NK-92 treated with Interleukin-12 subunit alpha and Interleukin-12 subunit beta, amount 100 ng/mL, for 24 hours (cell line): ENCODE measurements around the gene GABRA1.

Experiments
- DNase-seq: peaks from one replicate; lab custom pipeline; 2025; lab: John Stamatoyannopoulos, UW

Gene GABRA1

GRCh38 chr5:161847941-161848391 lies at the start of gene GABRA1:
TSS of gene GABRA1 (plus strand) at chr5:161848120. CDS start at chr5:161850811, 2,691 bp downstream.
- no peak for DNase-seq

GRCh38 chr5:161799316-161799715 lies 48.6 kb upstream of the GABRA1 start:
- no peak for DNase-seq

GRCh38 chr5:161804263-161804662 lies 43.7 kb upstream of the GABRA1 start:
- no peak for DNase-seq

- DNase-seq: no peak
These were observed 1.2 kb upstream of the GABRA1 start for GRCh38 chr5:161846746-161847145.

- DNase-seq: no peak
These were observed 473 bp upstream of the GABRA1 start for GRCh38 chr5:161847447-161847846.

GRCh38 chr5:161850491-161850890 lies 2.6 kb downstream of the GABRA1 start:
- DNase-seq: no peak

GRCh38 chr5:161851691-161852299 lies 3.9 kb downstream of the GABRA1 start:
- no peak for DNase-seq

- DNase-seq: no peak
These were observed 9.4 kb downstream of the GABRA1 start for GRCh38 chr5:161857358-161857757.

- no peak for DNase-seq
These were observed 15.3 kb downstream of the GABRA1 start for GRCh38 chr5:161863259-161863658.

GRCh38 chr5:161863811-161864210 lies 15.9 kb downstream of the GABRA1 start:
- DNase-seq: no peak

GRCh38 chr5:161865510-161865909 lies 17.6 kb downstream of the GABRA1 start:
- no peak for DNase-seq

- no peak for DNase-seq
These were observed 42.1 kb downstream of the GABRA1 start for GRCh38 chr5:161889971-161890370.

- no peak for DNase-seq
These were observed 47.6 kb downstream of the GABRA1 start for GRCh38 chr5:161895514-161895913.

GRCh38 chr5:161897033-161897432 lies 49.1 kb downstream of the GABRA1 start:
- no peak for DNase-seq

- no peak for DNase-seq
These were observed 51.7 kb downstream of the GABRA1 start for GRCh38 chr5:161899590-161899989.

GRCh38 chr5:161900981-161901380 lies 53.1 kb downstream of the GABRA1 start:
- no peak for DNase-seq

- DNase-seq: no peak
These were observed 73.9 kb downstream of the GABRA1 start for GRCh38 chr5:161921781-161922180.

GRCh38 chr5:161924270-161924669 lies 76.3 kb downstream of the GABRA1 start:
- no peak for DNase-seq

- DNase-seq: no peak
These were observed 78.0 kb downstream of the GABRA1 start for GRCh38 chr5:161925960-161926359.

- no peak for DNase-seq
These were observed 86.6 kb downstream of the GABRA1 start for GRCh38 chr5:161934486-161934885.

GRCh38 chr5:161944974-161945373 lies 97.1 kb downstream of the GABRA1 start:
- DNase-seq: no peak

GRCh38 chr5:161946911-161947310 lies 99.0 kb downstream of the GABRA1 start:
- no peak for DNase-seq
